Thoracic aorta (tissue), 2 donors: ENCODE measurements around the gene GRK3. TPM values are rescaled to one million over a fixed set of nuclear protein-coding genes. Genes with fewer than 3 reads are reported as not detected.

ENCODE experiments used
- ATAC-seq: fragments of 150-250 bp; one replicate; pipeline ENCODE4 v1.8.0; 2017; ENCODE audit warnings: low read depth; ENCODE audit not compliant: insufficient number of reproducible peaks, low FRiP score
- DNase-seq: peaks from one replicate; pipeline ENCODE4 v3.0.0-alpha.2; 2020; ENCODE audit warnings: low spot score
- H3K27ac ChIP-seq, 2 donors: fragments of 200-600 bp; sonication (generic); 1 replicate in 1 of 2; 2 replicates in 1 of 2; pipeline ENCODE4 v1.5.1; 2016; ENCODE audit warnings: mild to moderate bottlenecking in 2 of 2, moderate library complexity in 2 of 2
- H3K27me3 ChIP-seq: fragments of 200-600 bp; sonication (generic); replicated peaks from 2 replicates; pipeline ENCODE4 v1.6.0; 2016; ENCODE audit warnings: mild to moderate bottlenecking; ENCODE audit not compliant: insufficient read depth
- H3K36me3 ChIP-seq: fragments of 200-600 bp; sonication (generic); one replicate; pipeline ENCODE4 v1.5.1; 2016
- H3K4me1 ChIP-seq, 2 donors: fragments of 200-600 bp; sonication (generic); 1 replicate in 1 of 2; 2 replicates in 1 of 2; pipeline versions ENCODE4 v1.5.1 to v1.6.0; 2016; ENCODE audit warnings: low read depth in 2 of 2, mild to moderate bottlenecking in 1 of 2; ENCODE audit not compliant: control insufficient read depth in 1 of 2
- H3K4me3 ChIP-seq: fragments of 200-600 bp; sonication (generic); 2 replicates; pipeline ENCODE4 v1.5.1; 2016; ENCODE audit warnings: mild to moderate bottlenecking
- H3K9me3 ChIP-seq: fragments of 200-600 bp; sonication (generic); 2 replicates; pipeline ENCODE4 v1.5.1; 2016
- total RNA-seq, 2 donors: library from RNA; depleted of rRNA; stranded (reverse); fragments of >200 nt; gene quantifications; one replicate each; pipeline versions ENCODE4 v1.1.0 to v1.2.3, GENCODE V29; 2016
- TF ChIP-seq, protein P1 (sequence below): fragments of 200-600 bp; sonication (generic); IDR thresholded peaks from one replicate; pipeline ENCODE4 v1.5.1; 2019; ENCODE audit warnings: antibody characterized with exemption

Gene GRK3
- total RNA-seq, 2 donors from 2014 or later, result 4.4 to 4.6 TPM

GRCh38 chr22:25626624-25626990 is 62.1 kb downstream of the GRK3 start:
- ATAC-seq, result no peak
- Histone ChIP-seq H3K4me1 (peaks cover 11 to 30% of the 10 kb centered on the region in 2 donors), H3K27me3 (no peaks in the 10 kb centered on the region), H3K27ac (no peak overlapping the region), H3K36me3 (no peaks in the 10 kb centered on the region), H3K4me3 (no peak overlapping the region), H3K9me3 (no peaks in the 10 kb centered on the region)
- TF ChIP-seq, protein P1, sequence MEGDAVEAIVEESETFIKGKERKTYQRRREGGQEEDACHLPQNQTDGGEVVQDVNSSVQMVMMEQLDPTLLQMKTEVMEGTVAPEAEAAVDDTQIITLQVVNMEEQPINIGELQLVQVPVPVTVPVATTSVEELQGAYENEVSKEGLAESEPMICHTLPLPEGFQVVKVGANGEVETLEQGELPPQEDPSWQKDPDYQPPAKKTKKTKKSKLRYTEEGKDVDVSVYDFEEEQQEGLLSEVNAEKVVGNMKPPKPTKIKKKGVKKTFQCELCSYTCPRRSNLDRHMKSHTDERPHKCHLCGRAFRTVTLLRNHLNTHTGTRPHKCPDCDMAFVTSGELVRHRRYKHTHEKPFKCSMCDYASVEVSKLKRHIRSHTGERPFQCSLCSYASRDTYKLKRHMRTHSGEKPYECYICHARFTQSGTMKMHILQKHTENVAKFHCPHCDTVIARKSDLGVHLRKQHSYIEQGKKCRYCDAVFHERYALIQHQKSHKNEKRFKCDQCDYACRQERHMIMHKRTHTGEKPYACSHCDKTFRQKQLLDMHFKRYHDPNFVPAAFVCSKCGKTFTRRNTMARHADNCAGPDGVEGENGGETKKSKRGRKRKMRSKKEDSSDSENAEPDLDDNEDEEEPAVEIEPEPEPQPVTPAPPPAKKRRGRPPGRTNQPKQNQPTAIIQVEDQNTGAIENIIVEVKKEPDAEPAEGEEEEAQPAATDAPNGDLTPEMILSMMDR, result no peak
- DNase-seq, result no peak

DNA sequence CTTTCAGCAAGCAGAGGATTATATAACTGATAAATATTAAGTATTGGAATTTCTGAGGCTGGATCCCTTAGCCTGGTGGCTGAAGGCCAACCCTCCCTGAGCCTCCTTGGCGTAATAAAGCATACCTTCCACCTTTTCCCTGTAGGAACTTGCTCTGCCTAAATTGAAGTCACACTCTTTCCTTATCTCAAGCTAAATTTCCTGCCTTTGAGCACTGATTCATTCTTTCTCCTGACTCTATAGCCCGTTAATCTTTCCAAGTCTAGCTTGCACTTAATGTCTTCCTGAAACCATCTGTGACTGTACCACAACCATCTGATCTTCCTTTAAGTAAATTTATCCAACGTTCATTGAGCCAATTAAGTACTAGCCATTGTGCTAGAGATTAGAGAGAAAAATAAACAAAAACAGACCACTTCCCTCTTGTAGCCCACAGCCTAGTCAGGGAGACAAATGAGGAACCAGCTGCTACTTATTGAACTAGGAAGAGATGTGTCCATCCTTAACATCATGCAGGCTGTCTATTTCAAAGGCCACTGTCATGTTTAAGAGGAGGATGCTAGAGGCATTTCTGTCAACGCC is 62.9 kb downstream of the GRK3 start:
- Histone ChIP-seq H3K36me3 (no peaks in the 10 kb centered on the region), H3K27ac (no peak overlapping the region), H3K9me3 (no peaks in the 10 kb centered on the region), H3K4me1 (peaks cover 11 to 30% of the 10 kb centered on the region in 2 donors), H3K27me3 (no peaks in the 10 kb centered on the region), H3K4me3 (no peak overlapping the region)
- TF ChIP-seq, protein P1, result no peak
- ATAC-seq (no peak), DNase-seq (no peak)

DNA sequence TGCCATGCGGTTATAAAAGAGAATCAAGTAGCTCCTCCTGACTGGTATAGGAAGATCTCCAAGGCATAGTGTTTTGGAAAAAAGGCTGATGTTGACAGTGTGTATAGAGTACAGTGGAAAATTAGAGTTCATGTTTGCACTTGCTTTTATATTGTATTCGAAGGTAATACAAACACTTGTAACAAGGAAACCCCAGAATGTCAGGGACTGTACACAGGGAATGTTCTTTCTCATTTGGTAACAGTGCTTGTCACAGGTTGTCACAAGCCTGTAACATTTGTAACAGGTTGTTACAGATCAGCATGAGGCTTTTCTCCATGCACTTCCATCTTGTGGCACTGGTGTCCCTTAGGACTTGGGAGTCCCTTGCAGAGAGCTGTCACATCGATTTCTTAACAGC is 64.0 kb downstream of the GRK3 start:
- H3K4me1 ChIP-seq, result peaks cover 11 to 30% of the 10 kb centered on the region in 2 donors
- H3K9me3 ChIP-seq, result no peaks in the 10 kb centered on the region
- no peaks in the 10 kb centered on the region for H3K27me3 ChIP-seq
- no peak overlapping the region for H3K27ac ChIP-seq
- TF ChIP-seq, protein P1, result no peak
- ATAC-seq (no peak), DNase-seq (no peak)
- H3K4me3 ChIP-seq, result no peak overlapping the region
- no peaks in the 10 kb centered on the region for H3K36me3 ChIP-seq

GRCh38 chr22:25629613-25630012 is 65.1 kb downstream of the GRK3 start:
- Histone ChIP-seq H3K36me3 (no peaks in the 10 kb centered on the region), H3K4me1 (peaks cover 11 to 30% of the 10 kb centered on the region in 2 donors), H3K4me3 (no peak overlapping the region), H3K27me3 (no peaks in the 10 kb centered on the region), H3K9me3 (no peaks in the 10 kb centered on the region), H3K27ac (no peak overlapping the region)
- DNase-seq (no peak), ATAC-seq (no peak)
- TF ChIP-seq, protein P1, result no peak

DNA sequence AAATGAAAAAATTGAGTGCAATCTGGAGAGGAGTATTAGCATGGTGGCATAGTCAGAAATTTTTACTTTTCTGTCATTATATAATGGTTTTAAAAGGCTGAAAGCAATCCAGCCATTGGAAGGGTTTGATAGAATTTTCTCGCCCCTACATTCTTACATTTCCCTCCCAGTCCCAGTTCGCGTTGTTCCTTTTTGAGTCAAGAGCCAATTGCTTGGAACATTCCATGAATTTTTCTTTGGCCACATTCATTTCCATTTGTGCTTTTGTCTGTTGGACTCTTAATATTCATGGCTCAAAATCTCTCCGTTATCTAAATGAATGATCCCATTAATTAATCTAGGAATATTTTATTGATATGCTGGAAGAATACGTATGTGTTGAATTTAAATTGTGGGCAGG is 66.0 kb downstream of the GRK3 start:
- H3K4me1 ChIP-seq, result peaks cover 11 to 30% of the 10 kb centered on the region in 2 donors
- DNase-seq, result no peak

More for the DNA sequence above, 66.0 kb downstream of the GRK3 start:
- TF ChIP-seq, protein P1, result no peak
- H3K27ac ChIP-seq, result no peak overlapping the region
- H3K4me3 ChIP-seq, result no peak overlapping the region
- no peaks in the 10 kb centered on the region for H3K9me3 ChIP-seq
- no peaks in the 10 kb centered on the region for H3K27me3 ChIP-seq
- ATAC-seq, result no peak
- no peaks in the 10 kb centered on the region for H3K36me3 ChIP-seq
